CD4-positive, alpha-beta T cell treated with Interferon alpha-2 for 1 hour (primary cell): ENCODE data around the gene RORB.

Experiments used
- DNase-seq, 2 donors: peaks; one replicate each; pipeline ENCODE4 v3.0.0-alpha.2; 2020 to 2022

The RORB gene

DNA sequence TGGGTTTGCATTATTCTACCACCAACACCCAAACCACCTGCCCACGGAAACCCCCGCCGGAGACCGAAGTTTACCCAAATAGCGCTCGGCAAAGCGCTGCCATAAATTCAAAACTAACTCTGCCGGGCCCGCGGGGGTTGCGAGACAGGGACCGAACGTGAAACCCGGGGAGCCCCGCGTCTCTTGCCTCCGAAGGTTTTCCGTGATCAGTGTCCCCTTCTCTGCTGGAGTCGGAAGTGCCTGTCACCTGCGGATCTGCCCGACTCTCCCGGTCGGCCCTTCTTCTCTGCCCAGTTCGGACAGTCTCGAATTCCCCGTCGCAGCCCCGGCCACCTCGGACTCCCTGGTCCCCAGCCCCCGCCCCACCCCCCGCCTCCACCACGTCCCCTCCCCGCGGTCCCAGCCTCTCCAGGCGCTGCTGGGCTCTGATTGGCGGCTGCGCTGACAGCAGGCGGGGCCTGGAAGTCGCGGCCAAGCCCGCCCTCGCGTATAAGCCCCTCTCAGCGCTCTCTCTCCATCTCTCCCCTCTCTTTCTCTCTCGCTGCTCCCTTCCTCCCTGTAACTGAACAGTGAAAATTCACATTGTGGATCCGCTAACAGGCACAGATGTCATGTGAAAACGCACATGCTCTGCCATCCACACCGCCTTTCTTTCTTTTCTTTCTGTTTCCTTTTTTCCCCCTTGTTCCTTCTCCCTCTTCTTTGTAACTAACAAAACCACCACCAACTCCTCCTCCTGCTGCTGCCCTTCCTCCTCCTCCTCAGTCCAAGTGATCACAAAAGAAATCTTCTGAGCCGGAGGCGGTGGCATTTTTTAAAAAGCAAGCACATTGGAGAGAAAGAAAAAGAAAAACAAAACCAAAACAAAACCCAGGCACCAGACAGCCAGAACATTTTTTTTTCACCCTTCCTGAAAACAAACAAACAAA, at the start of gene RORB:
RORB (plus strand) TSS at position 517 of the 929 bp plus-strand sequence. CDS start 642 bp downstream, outside the sequence.
- peak; percentile 24 to 32 for DNase-seq

DNA sequence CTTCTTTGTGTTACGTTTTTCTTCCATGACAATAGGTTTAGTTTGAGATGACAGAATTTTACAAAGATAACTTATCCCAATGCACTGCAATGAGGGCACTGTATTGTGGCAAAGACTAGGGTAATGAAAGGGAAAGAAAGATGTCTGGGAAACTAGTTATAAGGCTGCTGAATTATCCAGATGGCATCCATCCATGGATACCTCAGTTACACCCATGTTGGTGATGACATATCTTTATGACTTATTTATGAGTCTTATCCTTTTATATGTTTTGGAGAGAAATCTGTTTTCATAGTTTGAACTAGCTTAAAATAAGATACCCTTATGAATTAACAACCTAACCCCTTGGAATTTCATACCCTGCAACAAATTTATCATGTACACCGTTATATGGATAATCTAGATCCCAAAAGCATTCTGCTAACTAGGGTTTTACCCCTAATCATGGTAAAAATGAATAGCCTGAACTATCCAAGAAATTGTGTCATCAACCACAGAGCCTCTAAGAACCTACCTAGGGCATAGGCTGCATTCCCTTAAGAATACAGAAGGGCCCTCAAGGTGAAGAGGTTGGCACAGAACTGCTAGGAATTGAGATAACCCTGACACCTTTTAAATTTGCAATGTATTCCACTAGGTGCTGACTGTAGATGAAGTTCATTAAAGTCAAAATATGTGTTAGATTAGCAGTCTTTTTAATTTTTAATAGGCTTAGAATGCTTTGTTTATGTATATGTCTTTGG, 49.5 kb upstream of the RORB start:
- no peak for DNase-seq

DNA sequence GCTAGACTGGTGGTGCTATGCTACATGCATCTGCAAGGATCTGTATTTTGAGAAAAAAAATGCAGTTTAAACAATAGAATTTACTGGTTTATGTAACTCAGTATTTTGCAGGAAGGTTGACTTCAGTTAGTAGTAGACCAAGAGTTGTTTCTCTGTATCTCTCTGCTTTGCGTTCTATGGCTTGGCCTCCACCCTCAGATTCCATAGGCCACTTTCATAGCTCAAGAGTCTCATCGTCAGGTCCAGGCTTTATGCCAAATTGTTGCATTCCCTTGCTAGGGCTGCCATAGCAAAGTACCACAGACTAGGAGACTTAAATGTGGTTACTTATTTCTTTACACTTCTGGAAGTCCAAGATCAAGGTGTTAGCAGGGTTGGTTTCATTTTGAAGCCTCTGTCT, 48.1 kb upstream of the RORB start:
- DNase-seq: no peak

DNA sequence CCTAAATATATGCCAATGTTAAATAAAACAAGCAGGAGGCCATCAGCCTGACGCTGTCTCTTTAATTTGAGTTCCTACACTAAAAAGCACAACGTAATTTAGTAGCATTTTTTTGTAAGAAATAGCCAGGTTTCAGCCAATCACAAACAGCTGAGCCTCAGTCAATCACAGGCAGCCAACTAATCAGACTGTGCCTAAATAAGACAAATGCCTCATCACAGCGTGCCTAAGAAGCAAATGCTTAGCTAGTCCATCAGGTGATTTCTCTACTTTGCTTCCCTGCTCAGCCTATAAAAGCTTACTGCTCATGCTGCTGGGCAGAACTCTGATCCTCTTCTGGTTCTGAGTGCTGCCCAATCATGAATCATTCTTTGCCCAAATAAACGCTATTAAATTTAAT, 38.3 kb upstream of the RORB start:
- no peak for DNase-seq

DNA sequence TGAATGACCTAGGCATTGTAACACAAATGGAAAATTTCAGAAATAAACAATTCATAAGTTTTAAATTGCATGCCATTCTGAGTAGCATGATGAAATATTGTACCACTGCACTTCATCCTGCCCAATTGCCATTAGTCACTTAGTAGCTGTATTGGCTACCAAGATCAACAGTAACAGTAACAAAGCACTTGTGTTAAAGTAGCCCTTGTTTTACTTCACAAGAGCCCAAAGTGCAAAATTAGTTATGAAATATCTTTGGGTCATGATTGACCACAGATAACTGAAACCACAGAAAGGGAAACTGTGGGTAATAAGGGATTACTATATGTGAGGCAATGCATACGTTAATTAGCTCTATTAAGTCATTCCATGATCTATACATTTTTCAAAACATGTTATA, 33.3 kb upstream of the RORB start:
- no peak for DNase-seq

DNA sequence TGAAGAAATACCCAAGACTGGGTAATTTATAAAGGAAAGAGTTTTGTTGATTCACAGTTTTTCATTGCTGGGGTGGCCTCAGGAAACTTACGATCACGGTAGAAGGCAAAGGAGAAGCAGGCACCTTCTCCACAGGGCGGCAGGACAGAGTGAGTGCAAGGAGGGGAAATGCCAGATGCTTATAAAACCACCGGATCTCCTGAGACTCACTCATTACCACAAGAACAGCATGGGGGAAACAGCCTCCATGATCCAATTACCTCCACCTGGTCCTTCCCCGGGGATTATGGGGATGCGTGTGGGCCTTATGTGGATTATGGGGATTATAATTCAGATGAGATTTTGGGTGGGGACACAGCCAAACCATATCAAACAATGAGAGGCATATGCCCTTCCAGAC, 18.5 kb upstream of the RORB start:
- DNase-seq: no peak

DNA sequence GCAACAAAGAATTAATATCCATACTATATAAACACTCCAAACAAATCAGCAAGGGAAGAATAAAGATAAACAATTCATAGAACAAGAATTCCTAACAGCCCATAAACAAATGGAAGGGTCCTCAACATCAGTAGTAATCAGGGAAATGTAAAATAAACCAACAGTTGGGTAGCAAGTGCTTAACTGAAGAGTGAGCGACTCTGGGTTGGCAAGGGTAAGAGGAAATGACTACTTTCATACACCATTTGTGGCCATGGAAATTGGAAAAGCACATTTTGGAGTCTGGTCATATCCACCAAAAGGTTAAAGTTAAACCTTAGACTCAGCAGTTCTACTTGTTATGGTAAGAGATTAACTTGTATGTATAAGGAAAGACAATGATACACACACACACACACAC, 17.4 kb upstream of the RORB start:
- DNase-seq: no peak

DNA sequence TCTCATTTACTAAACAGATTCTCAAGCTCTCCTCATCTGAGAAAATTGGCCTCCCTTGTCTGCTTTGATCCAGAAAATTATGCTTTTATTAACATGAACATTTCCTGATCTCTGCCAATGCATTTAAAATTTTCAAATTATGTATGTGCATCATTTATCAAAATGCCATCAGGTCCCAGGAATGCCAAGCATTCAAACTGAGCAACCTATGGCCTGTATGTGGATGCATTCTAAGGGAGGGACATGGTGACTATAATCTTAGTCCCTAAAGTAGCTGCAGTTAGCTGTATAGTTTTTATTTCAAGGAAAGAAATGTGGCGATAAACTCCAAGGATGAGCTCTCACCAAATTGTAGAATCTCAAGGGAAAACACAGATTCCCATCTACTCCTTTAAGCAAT, 9.7 kb upstream of the RORB start:
- no peak for DNase-seq

DNA sequence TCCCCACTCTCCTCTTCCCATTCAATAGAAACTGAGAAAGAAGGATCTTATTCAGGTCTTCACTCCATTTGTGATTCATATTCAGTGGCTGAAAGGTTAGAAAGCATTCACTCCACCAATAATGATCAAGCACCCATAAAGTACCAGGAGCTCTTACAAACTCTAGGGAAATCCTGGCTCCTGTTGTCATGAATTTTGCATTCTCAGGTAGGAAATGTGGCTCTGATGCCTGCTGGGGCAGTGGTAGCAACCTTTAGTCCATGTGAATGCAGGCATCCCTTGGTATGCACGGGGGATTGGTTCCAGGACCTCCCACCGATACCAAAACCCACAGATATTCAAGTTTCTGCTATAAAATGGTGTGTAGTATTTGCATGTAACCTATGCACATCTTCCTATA, 3.6 kb upstream of the RORB start:
- no peak for DNase-seq

DNA sequence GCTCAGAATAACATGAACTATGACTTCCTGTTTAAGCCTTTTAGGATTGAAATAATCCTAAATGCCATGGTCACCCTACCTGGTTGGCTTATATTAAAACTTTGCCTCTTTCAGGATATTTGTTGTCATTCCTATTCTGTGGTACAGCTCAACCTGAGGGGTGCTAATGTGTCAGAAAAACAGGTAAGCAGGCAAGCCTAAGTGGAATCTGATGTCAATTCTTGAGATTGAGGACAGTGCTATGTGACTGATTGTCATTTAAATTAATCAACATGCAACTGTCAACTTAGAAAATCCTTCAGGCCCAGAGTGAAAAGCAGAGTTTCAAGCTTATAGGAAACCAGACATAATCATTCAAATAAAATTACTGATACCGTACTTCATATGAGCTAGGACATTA, 2.6 kb upstream of the RORB start:
- DNase-seq: no peak

DNA sequence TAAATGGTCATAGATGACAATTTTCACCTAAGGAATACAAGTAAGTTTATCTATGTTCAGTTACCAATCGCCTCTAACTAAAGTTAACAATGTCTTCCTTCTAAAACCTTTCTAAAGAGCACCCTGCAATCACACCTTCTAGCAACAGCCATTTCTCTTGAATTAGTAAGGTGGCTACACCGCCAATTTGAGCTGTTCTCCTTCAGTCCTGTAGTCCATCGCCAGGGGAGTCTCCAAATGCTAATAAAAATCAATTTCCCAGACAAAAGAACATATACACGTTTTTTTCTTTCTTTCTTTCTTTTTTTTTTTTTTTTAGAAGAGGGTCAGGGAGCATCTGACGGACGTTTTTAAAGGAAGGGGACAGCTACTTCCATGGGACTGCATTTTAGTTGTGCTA, 729 bp upstream of the RORB start:
- no peak for DNase-seq

DNA sequence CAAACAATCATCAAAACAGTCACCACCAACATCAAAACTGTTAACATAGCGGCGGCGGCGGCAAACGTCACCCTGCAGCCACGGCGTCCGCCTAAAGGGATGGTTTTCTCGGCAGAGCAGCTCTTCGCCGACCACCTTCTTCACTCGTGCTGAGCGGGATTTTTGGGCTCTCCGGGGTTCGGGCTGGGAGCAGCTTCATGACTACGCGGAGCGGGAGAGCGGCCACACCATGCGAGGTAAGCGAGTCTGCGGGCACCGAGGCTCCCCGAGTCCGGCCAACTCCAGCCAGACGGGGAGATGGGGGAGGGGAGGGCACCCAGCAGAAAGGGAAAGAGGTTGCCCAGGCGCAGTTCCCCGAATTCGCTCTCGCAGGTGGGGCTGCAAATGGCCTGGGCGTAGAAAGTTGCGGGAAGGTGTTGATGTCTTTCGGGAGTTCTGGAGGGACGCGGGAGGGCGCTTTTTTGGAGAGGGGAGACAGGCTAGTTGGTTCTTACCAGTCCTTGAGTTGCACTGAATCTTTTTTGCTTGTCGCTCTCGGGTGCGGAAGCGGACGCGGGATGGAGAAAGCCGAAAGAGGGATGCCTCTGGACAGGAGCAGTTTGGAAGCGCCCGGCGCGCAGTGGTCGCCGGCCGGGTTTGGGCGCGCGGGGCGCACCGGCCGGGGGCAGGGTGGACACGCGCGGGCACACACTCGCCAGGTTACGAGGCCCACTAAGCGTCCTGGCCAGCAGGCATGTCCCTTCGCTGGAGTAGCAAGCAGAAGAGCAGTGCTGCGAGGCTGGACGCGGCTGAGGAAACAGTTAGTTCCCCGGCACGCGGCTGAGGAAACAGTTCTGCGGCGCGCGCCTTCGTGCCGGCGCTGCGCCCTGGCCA, 849 bp downstream of the RORB start:
- no peak for DNase-seq

DNA sequence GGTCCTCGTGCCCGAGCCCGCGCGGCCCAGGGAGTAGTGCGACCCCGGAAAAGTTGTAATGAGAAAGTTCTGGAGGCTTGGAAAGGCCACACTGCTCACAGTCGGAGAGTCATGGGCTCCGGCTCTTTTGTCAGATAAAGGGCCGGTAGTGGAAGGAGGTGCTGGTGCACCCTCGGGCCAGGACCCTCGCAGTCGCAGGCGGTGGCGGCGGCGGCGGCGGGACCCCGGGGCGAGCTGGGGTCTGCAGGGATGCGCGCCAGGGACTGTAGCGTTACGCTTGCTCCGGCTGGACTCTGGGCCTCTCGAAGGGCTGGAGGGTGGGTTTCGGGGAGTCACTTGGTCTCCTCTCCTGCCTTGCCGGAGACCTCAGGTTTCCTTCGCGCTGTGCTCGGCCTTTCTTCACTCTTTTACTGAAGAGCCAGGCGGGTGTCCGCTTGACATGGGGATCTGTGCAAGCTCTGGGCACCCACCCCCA, 1.5 kb downstream of the RORB start:
- no peak for DNase-seq

DNA sequence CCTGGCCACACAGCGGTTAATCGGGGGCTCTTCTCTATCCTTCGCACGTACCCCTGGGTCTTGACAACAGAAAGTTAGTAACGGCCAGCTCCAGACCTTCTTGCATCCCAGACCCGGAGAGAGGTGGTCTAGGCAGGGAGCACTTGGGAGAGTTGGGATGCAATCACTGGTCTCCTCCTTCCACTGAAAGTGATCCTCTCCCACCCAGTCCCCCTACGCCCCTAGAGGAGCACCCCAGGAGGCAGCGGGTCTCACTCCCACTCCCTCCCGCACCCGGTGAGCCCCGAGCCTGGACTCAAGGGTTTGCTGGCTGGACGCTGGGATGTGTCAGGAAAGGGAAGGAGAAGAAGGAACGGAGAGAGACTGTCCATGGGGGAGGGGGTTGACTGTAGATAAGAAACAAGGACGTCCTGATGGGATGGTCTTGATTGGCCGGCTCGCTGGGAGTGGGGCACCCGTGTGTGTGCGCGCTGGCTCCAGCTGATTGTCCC, 2.0 kb downstream of the RORB start:
- no peak for DNase-seq

DNA sequence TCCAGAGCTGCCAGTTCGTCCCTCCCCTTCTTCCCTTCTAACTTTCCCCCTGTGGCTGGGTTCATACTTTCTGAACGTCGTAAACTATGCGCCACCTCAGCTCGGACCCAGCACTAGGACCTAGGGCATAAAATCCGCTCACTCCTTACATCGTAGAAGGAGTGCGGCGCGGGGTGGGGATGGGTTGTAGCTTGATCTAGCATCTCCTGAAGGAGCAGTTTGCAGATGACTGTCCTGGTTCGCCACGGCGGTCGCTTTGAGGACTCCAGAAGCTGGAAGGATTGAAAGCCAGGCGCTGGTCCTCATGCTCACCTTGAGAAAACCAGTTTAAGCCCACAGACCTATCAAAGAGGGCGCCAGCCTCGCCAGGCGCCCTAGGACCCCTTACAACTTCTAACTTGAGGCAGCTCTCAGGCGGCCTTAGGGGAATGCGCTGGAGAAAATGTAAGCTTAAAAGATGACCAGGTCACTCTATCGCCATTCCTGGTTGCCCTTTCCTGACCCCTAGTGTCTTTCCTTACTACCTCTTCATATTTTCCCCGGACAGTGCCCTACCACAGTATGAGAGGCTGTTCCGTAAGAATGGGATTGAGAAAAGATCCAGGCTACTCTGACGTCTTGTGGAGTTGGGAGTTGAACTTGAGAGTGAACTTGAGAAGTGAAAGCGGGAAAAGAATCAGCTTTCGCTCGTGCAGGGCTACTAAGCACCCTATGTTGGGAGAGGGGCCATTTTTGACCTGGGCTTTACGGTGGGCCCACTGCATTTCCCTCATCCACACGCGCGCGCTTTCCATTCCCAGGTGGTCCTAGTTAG, 2.8 kb downstream of the RORB start:
- no peak for DNase-seq

DNA sequence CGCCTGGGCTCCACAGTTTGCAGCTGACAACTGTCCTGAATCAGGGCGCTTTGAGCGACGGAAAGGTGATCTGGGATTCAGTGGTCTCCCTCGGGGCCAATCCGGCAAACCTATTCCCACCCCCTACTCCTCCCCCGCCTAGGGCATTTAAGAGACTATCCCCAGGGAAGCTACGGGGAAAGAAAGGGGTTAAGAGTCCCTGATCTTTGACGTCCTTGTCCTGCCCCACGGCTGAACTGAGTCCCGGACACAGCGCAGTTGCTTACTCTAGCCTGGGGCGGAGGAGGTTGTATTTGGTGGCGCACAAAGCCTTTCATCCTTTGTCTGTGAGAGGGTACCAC, 3.4 kb downstream of the RORB start:
- DNase-seq: no peak

DNA sequence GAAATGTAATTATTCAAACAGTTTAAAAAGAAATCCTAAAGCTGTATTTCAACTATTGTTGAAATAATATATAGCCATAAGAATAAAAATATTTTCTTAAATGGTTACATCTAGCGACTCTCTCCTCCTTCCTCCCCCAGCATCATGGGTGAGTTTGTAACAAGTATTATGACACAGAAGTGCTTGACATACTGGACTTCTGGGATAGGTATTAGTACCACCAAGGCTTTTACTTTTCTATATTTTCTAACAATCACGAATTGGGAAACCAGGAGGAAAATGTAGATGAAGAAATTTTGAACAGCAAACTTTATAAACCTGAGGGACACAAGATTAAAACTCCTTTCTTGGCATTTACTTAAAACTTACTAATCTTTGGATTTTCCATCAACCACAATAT, 4.4 kb downstream of the RORB start:
- DNase-seq: no peak

DNA sequence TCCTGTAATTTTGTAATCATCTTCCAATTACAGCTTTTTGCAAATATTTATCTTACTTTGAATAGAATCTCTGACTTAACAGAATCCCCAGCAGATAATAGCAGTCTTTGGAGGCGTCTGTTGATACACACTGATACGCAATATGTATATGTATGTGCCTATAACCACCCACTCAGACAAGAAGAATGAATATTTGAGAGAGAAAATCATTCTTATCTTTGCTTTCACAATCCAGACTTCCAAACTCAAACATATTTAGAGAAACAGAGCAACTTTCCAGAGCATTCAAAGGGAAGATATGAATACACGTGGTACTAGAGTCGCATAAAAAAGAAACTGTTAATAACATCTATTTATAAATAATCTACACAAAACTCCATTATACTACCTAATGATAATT, 6.1 kb downstream of the RORB start:
- DNase-seq: no peak

DNA sequence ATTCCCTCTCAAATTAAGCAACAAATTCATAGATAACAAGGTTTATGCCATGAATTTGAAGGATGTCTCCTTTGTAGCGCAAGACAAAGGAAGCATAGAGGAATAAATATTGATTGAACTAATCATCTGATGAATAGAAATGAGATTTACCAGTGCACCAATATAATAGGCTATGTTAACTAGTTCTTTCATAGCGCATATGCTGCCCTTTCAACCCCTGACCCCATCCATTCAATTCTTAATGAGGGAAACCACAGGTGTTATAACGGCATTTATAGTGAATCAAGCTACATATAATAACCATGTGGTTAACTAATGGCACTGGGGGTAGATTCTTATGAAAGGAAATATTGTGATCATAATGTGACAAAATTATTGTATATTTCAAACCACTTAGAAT, 6.5 kb downstream of the RORB start:
- no peak for DNase-seq

DNA sequence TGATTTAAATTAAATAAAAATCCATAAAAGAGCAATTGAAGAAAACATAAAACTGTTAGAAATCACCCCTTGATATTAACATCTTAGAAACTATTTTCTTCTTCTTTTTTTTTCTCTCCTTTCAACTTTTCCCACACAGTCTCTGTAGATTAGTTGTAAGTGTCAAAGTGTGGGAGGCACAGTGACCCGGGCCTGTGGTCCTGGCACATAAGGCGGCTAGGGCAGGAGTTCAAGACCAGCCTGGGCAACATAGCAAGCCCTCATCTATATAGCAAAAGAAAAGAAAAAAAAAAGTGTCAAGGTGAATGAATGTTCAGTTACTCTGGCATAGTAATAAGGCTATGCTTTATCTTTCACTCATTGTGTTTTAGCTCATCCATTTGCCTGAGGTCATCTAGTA, 14.2 kb downstream of the RORB start:
- DNase-seq: no peak

DNA sequence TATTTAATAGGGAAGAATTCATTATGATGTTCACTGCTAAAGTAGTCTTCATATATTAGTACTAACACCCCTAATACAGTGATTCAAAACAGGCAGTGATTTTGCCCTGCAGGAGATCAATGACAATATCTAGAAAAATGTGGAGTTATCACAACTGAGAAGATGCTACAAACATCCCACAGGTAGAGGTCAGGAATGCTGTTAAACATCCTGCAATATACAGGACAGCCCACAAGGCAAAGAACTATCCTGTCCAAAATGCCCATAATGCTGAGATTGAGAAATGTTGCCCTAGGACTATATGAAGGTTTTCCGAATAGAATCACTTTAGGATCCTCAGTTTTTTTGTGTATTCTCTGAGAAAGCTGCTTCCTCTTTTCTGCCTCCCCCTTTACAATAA, 15.3 kb downstream of the RORB start:
- DNase-seq: no peak

DNA sequence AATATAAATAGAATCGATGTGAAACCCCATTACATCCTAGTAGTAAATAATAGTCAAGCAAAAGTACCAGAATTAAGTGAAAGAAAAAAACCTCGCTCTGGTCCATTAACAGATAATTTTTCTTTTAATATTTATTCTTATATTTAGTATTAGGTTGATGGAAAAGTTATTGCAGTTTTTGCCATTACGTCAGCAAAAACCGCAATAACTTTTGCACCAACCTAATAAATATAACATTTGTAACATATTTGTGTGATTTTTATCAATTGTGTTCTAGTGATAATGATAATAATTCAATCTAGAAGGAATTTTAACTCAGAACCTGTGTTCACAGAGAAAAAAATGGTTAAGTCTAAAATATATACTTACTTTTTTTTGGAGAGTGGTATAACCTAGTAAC, 16.1 kb downstream of the RORB start:
- DNase-seq: no peak
